ENCODE results near the gene GGCX.
"Not testable (repeated sequence)": the region's sequence is repeated elsewhere in the genome, so short reads cannot be mapped to it uniquely, and the experiment has no call there.

GGCX gene

DNA sequence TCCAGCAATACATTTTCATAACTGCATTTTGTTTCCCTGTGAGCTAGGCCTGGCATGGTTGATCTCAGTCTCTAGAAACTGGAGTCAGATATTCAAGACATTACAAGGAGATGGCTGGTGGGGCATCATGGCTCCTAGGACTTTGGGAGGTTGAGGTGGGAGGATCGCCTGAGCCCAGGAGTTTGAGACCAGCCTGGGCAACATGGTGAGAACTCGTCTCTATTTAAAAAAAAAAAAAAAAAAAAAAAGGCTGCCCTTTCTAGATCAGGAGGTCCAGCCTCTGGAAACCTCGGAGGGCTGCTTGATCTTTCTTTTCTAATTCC, 15.7 kb upstream of the GGCX start:
- in situ Hi-C loops (cut with MboI; ENCODE audit: low sequenced_read_pairs): no loop called here

DNA sequence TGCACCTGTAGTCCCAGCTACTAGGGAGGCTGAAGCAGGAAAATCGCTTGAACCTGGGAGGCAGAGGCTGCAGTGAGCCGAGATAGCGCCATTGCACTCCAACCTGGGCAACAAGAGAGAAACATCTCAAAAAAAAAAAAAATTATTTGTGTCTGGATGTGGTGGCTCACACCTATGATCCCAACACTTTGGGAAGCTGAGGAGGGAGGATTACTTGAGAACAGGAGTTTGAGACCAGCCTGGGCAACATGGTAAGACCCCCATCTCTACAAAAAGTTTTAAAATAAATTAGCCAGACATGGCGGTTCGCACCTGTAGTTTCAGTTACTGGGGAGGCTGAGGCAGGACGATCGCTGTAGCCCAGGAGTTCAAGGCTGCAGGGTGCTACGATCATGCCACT, 14.4 kb upstream of the GGCX start:
- in situ Hi-C loops (cut with MboI; ENCODE audit: low sequenced_read_pairs): no loop called here

DNA sequence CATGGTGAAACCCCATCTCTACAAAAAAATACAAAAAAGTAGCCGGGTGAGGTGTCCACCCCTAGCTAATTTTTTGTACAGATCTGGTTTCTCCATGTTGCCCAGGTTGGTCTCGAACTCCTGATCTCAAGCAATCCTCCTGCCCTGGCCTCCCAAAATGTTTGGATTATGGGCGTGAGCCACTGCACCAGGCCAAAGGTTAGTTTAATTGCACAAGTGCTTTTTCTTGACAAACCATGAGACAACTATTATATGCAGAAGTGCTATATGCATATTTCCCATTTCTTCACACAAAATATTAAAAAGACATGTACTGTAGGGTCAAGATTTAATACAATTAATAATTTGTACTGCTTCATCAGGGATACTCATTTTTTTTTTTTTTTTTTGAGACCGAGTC, 5.0 kb upstream of the GGCX start:
- in situ Hi-C loops (cut with MboI; ENCODE audit: low sequenced_read_pairs): no loop called here

DNA sequence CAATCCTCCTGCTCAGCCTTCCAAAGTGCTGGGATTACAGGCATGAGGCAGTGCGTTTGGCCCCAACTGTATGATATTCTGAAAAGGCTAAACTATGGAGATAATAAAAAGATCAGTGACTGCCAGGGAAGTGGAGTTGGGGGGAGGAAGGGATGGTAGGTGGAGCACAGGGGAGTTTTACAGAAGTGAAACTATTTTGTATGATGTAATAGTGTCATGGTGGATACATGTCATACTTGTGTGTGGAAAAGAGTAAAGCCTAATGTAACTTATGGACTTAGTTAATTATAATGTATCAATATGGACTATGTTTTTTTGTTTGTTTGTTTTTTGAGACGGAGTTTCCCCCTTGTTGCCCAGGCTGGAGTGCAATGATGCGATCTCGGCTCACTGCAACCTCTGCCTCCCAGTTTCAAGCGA, 2.9 kb upstream of the GGCX start:
- in situ Hi-C loops (cut with MboI; ENCODE audit: low sequenced_read_pairs): no loop called here

DNA sequence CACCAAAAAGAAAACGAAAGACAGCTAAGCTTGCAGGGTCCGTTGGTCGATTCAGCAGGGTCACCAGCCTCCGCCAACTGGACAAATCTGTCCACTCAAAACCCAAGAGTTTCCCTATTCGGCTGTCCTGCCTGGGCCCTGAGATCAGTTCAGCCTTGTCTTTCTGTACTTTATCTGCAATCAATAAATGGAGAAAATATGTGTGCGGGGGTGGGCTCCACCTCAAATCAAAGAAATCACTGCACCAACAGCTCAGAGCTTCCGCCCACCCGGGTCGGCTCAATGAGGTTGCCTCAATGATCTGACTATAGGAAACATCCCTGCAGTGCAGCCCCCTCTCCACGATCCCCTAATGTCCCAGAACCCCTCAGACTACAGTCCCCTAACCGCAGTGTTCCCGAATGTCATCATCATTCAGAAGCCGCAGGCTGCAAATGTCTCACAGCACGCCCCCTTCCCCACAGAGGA, 447 bp downstream of the GGCX start:
- in situ Hi-C loops (cut with MboI; ENCODE audit: low sequenced_read_pairs): no loop called here

DNA sequence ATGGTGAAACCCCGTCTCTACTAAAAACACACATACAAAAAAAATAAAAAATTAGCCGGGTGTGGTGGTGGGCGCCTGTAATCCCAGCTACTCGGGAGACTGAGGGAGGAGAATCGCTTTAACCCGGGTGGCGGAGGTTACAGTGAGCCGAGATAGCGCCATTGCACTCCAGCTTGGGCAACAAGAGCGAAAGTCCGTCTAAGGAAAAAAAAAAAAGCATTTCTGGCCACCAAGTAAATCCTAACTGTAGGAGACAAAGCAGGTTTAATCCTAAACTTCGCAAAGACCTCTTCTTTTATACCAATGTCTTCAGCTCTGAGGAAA, 928 bp downstream of the GGCX start:
- in situ Hi-C loops (cut with MboI; ENCODE audit: low sequenced_read_pairs): not testable (repeated sequence)

DNA sequence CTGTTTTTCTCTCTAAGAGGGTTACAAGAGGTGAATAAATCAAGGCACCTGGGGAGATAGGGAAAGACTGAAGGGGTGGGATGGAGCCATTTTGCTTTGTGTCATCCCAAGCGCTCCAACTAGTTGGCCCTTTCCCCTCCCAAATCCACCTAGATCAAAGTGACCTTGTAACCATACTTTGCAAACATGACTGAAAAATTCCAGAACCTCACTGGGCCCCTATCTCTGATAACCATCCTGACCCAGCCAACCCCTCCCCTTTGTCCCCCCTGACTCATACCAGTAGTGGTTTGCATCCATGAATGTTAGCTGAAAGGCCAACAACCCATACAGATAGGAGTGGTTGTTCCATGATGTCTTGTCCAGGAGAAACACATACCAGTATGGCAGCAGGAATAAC, 3.1 kb downstream of the GGCX start:
- in situ Hi-C loops (cut with MboI; ENCODE audit: low sequenced_read_pairs): loop anchor here (10.0 kb wide), 1 partner anchor 143 kb away; the partner anchor contains the start of genes CAPG and SH2D6

DNA sequence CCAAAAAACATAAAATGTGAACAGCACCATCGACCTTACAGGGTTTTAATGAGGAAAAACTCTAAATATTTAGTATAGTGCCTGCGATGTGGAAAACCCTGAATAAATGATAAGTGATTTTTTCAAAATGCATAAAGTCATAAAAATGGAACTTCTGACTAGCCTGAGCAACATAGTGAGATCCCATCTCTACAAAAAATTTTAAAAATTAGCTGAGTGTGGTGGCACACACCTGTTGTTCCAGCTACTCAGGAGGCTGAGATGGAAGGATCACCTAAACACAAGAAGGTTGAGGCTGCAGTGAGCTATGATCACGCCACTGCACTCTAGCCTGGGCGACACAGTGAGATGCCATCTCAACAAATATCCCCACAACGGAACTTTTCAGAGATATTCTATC, 4.2 kb downstream of the GGCX start:
- in situ Hi-C loops (cut with MboI; ENCODE audit: low sequenced_read_pairs): loop anchor here (10.0 kb wide), 1 partner anchor 142 kb away; the partner anchor contains the start of genes CAPG and SH2D6

DNA sequence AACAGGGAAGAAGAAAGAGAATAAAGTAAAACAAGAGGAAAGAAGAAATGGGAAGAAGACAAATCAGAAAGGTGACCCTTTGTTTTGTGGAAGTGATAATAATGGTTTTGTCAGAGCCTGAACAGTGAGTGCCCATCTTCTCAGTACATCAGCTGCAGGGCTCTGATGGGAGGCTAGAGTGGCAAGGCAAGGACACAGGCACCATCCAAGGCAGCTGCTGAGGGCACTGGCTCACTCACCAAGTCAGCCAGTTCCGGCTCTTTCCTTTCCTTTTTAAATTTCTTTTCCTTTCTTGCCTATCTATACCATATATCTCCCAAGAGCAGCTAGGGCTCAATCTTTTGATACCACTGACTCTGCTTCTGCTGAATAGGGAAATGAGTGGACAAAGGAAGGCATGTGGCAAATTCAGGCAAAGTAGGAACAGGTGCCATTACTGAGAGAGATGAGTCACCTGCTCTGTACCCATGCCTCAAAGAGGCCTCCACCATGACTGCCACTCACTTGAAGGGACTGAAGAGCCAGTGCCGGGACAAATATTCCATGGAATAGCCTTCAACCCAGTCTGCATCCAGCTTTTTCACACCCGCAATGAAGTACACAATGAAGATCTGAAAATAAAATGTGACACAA, 6.2 kb downstream of the GGCX start:
- in situ Hi-C loops (cut with MboI; ENCODE audit: low sequenced_read_pairs): loop anchor here (10.0 kb wide), 1 partner anchor 140 kb away; the partner anchor contains the start of genes CAPG and SH2D6

DNA sequence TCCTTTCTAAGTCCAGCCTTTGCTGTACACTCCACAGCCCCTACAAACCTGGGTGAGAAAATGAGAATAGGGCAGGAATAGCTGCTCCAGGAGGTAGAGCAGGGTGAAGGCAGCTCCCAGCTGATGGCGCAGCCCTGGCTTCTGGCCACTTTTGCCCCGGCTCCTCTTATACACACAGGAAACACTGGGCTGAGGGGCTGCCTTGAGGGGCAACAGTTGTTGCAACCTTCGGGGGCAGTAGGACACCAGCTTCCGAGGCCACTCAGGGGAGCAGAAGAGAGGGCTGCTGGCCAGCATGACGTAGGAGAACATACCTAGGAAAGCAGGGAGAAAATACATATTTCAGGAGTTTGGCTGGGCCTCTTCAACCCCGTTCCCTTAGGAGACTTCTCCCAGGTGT, 8.1 kb downstream of the GGCX start:
- in situ Hi-C loops (cut with MboI; ENCODE audit: low sequenced_read_pairs): loop anchor here (10.0 kb wide), 1 partner anchor 138 kb away; the partner anchor contains the start of genes CAPG and SH2D6

DNA sequence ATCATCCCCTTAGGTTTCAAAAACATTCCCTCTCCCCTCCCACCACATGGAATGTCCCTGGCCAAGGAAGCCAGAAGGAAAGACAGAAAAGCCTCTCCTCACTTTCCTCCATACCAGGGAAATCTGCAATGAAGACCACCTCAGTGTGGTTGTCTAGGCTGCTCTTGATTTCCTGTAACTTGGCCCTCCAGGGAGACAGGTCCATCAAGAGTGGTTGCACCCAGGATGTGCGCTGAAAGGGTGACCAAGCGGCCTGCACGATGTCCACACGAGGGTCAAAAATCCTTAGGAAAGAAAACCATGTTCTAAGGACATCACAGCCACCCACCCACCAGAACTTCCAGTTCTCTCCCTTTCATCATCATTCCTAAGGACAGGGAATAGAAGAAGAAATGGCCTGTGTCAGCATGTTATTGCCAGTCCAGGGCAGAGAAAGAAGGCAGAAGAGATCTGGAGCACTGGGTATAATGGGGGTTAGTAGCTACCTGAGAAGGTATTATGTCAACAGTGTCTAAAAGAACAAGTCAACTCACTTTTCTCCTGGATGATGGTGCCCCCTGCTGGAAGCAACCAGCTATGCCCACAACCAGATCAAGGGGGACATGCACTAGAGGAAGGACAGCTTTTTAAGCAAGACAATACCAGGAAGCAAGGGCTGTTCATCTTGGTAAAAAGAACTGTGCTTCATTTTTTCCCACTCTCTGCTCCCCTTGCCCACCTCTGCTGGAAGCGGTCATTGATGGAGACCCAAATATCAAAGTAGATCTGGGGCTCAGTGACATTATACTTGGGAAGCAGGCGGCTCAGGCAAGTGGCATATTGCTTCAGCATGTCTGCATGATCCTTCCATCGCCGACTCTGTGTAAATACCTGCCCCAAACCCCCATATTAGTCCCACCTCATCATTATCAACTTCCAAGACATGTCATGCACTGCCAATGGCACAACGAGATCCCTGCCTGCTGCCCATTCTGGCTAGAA, 9.3 kb downstream of the GGCX start:
- in situ Hi-C loops (cut with MboI; ENCODE audit: low sequenced_read_pairs): loop anchor here (10.0 kb wide), 1 partner anchor 137 kb away; the partner anchor contains the start of genes CAPG and SH2D6

DNA sequence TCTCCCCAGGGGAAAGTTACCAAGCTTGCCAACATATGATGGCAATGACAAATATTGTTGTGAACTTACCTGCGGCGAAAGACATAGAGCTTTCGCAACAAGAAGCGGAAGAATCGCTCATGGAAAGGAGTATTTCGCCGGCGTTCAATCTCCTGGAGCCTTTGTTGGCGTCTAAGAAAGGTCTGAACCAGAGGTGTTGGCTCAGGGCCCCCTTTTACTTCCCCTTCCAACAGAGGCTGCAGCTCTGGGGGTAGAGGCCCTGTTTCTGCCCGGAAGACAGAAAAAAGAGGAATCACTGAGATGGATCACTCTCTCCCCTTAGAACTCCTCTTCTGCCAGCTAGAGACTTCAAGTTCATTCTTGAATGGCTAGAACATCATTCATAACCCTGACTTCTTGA, 10.8 kb downstream of the GGCX start:
- in situ Hi-C loops (cut with MboI; ENCODE audit: low sequenced_read_pairs): loop anchor here (10.0 kb wide), 1 partner anchor 136 kb away; the partner anchor contains the start of genes CAPG and SH2D6

DNA sequence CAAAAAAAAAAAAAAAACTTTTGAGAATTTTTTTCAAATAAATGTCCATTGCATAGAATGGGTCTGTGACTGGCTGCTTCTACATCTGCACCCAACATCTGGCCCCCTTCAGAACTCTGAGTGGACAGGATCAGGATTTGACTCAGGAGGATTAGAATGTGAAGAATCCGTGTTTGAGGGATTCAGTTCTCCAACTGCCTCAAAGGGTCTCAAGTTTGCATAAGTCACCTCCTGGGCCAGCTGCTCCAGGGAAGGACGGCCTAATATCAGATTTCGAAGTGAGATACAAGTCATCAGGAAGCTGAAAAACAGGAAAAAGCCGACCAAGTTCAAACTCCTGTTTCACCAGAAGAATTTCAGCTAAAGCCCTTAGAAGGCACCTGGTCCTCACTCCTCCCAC, 11.5 kb downstream of the GGCX start:
- in situ Hi-C loops (cut with MboI; ENCODE audit: low sequenced_read_pairs): loop anchor here (10.0 kb wide), 1 partner anchor 135 kb away; the partner anchor contains the start of genes CAPG and SH2D6

DNA sequence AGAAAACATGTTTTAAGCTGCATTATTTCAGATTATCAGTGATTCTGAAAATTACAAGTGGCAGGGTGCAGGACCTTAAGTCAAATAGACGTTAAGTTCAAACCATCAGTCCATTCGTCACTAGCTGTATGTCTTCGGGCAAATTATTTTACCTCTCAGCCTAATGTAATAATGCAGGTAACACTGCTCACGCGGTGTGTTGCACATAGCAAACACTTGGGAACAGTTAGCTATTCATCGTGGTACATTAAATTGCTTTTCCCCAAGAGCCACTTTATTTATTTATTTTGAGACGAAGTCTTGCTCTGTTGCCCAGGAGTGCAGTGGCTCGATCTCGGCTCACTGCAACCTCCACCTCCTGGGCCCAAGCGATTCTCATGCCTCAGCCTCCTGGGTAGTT, 12.2 kb downstream of the GGCX start:
- in situ Hi-C loops (cut with MboI; ENCODE audit: low sequenced_read_pairs): no loop called here

DNA sequence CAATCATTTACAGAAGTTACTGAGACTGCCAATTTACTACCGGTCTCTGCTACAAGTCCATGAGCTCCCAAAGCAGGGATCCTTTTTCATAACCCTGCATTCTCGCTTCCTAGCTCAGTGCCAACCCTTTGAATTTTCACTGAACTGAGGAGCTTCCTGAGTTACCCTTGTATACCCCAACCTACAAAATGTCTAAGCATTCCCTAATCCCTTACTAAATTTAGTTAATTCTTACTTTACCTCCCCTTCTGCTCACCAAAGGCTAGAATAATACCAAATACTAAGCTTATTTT, 12.7 kb downstream of the GGCX start:
- in situ Hi-C loops (cut with MboI; ENCODE audit: low sequenced_read_pairs): no loop called here

DNA sequence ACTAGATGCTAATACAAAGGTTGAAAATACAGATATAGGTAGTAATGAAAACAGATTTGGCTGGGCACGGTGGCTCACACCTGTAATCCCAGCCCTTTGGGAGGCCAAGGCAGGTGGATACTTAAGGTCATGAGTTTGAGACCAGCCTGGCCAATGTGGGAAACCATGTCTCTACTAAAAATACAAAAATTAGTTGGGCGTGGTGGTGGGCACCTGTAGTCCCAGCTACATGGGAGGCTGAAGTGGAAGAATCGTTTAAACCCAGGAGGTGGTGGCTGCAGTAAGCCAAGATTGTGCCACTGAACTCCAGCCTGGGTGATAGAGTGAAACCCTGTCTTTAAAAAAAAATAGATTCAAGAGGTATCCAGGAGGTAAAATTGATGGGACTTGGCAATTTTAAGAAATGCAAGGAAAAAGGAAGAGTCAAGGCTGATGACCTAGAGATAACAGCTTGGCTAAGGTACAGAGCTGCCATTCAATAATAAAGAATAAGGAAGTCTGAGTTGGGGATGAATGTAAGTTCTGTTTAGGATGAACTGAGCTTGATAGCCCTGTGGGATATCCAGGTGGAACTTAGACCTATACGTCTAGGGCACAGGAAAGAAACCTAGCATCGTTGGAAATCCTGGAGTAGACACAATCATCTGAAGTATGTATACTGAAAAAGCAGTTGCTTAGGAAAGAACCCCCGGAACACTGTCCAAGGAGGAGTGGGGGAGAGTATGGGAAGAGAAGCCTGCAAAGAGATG, 13.3 kb downstream of the GGCX start:
- in situ Hi-C loops (cut with MboI; ENCODE audit: low sequenced_read_pairs): no loop called here

DNA sequence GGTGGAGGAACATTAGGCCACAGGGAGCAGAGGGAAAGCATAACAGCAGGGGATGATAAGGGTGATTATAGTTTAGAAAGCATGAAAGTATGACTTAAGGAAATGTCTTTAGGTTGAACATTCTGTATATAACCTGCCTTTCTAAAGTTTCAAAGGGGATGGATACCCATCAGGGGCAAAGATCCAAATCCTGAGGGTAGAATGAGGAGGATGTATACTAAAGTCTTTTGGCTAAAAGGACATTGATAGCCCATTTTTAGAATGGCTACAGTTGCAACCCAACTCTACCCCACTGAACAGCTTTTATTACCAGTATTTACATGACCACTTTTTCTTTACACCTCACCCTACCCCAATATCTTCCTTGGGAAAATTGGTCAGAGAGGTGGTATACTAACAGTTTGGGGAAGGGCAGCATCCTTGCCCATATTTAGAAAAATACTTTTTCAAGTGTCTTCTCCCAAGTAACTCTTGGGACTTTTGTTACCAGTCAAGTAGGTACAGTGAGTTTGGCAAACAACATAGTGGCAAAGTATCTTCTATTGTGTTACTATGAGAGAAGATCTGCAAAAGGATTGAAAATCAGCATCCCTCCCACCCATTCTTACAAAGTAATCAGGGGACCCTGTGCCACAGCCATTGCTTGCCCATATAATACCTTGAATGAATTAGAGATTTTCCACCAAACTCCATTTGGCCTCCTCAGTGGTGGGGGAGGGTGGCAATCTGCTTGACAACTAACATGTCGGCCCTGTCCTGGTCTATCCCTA, 14.0 kb downstream of the GGCX start:
- in situ Hi-C loops (cut with MboI; ENCODE audit: low sequenced_read_pairs): no loop called here

DNA sequence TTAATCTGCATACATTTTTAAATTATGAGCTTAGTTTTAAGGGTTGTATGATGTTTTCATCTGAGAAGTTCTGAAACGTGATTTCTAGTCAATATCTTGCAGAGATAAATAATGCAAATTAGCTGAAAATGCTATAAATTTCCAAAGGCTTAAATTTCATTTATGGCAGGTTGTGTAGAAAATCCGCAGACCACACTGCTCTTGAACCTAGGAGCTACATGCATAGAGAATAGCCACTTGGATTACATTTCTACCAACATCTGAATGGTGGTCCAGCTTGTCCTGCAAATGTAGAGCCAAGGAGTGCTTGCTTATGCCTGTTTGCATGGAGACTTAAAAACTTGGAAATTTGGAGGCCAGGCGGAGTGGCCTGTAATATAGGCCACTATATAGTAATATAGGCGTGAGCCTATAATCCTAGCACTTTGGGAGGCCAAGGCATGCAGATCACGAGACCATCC, 15.5 kb downstream of the GGCX start:
- in situ Hi-C loops (cut with MboI; ENCODE audit: low sequenced_read_pairs): no loop called here

DNA sequence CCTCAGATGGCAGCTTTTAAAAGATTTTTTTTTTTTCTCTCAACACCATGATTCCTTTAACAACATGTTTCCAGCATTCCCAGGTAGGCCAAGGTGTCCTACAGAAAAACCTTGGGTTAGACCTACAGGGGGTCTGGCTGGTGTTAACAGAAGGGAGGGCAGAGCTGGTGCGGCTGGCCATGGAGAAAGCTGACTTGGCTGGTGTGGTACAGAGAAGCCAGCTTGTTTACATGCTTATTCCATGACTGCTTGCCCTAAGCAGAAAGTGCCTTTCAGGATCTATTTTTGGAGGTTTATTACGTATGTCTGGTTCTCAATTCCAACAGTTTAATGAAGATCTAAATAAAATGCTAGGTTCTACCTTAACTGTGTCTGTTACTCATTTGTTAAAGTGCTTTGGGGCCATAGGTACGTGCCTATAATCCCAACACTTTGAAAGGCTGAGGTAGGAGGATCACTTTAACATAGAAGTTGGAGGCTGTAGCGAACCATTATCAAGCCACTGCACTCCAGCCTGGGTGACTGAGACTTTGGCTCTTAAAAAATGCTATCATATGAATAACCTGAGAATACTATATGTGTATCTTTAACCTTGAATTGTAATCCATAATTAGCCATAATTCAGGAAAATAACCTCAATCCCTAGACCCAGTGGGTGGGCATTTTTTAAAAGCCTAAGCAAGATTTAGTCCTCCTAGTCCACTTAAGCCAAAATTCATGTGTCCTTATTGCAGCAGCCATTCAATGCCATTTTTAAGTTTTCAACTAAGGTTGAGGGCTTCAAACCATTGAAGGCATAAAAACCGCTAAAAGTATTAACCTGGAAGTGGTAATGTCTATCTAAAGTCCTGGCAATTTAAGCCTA, 16.1 kb downstream of the GGCX start:
- in situ Hi-C loops (cut with MboI; ENCODE audit: low sequenced_read_pairs): not testable (repeated sequence)

Data from HL-60/S4 treated with phorbol 12-myristate 13-acetate at 8.2 ng/mL for 4 days and 3 days (cell line).